Stimulated activated naive CD4-positive, alpha-beta T cell (primary cell): ENCODE data around the gene TPR.
"Not testable (repeated sequence)": the region's sequence is repeated elsewhere in the genome, so short reads cannot be mapped to it uniquely, and the experiment has no call there.

ENCODE experiments used
- DNase-seq, 6 experiments: peaks; one replicate each; lab custom pipeline; 2025; lab: John Stamatoyannopoulos, UW

The TPR gene

GRCh38 chr1:186375152-186375928, at the start of gene TPR, which contains the start of gene ODR4:
TSS of gene TPR (minus strand) at chr1:186375253. CDS start at chr1:186375028, 225 bp downstream.
TSS of gene ODR4 (plus strand) at chr1:186375838. CDS start at chr1:186379786, 3,948 bp downstream.
- peak; percentile 96 to 100 (median 98) for DNase-seq

- DNase-seq = no peak
Measured at GRCh38 chr1:186424539-186424938, 49.5 kb upstream of the TPR start.

GRCh38 chr1:186421446-186421845, 46.4 kb upstream of the TPR start:
- DNase-seq = no peak

DNA sequence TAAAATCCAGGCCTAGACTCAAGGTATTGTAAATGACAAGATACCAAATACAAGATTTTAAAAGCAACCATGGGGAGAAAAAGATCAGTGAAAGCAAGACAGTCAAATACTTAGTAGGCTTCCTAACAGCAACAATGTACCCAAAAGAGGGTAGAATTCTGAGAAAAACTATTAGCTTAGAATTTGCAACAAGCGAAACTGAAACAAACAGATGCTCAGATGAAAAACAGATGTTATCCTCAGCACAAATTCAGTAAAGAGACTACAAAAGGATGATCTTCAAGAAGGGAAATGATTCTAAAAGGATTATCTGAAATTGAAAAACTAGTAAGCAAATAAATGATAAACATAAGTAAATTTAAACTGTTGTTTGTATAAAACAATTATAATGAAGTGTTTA, 45.9 kb upstream of the TPR start:
- no peak for DNase-seq

- DNase-seq = no peak
Measured at GRCh38 chr1:186420311-186420710, 45.3 kb upstream of the TPR start.

DNA sequence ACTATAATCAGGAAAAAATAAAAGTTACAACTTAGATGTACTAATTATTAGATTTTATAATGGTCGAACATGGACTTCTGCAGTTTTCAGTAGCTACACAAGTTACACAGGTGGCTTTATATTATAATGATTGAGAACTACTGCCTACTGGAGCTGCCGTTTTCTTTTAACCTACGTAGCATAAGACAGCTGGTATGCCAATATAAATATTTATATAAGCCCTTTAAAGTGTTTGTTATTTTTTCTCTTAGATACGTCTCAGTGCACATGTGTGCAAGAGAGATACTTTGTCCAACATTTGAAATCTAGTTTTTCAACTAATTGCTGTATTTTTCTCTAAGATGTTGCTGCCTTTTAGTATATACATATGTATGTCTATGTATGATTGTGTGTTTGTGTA, 43.5 kb upstream of the TPR start:
- DNase-seq = no peak

- no peak for DNase-seq
Measured at GRCh38 chr1:186413319-186413718, 38.3 kb upstream of the TPR start.

- no peak for DNase-seq
Measured at GRCh38 chr1:186409091-186409490, 34.0 kb upstream of the TPR start.

DNA sequence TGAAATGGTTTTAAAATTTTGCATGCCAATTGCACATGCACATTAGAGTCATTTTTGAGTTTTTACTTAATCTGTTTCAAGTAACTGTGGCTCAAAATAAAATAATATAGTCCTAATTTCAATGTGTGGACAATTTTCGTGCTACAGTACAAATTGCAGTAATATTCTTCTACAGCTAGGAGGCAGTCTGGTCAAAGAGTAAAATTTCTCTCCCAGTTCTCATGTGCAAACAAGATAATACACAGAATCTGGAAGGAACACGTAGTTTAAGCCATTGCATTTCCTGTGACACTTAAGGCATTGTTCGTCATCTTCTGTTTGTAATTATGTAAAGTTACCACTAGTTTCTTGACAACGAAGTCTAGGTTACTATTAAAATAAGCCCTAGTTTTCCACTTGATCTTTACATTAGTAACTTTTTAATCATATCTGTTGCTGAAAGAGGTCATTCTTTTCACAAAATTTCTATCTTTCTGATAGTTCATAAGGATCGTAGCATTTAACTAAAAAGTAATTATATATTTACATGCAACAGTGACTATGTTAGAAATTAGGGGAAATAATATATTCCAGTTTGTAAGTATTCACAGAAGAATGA, 29.5 kb upstream of the TPR start:
- peak in 3 of 6 experiments; percentile 39 to 56 (median 40) for DNase-seq

- DNase-seq = no peak
Measured at GRCh38 chr1:186403632-186404031, 28.6 kb upstream of the TPR start.

DNA sequence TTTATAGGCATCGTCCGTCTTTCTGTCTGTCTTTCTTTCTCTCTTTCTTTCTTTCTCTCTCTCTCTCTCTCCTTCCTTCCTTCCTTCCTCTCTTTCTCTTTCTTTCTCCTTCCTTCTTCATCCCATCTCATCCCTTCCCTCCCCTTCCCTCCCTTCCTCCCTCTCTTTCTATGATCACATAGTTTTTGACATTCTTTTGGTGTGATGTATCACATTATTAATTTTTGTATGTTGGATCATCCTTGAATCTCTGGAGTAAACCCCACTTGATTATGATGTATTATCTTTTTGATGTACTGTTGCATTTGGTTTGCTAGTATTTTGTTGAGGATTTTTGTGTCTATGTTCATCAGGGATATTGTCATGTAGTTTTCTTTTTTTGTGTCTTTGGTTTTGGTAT, 26.4 kb upstream of the TPR start:
- DNase-seq = not testable (repeated sequence)

GRCh38 chr1:186392711-186393110, 17.7 kb upstream of the TPR start:
- DNase-seq = not testable (repeated sequence)

DNA sequence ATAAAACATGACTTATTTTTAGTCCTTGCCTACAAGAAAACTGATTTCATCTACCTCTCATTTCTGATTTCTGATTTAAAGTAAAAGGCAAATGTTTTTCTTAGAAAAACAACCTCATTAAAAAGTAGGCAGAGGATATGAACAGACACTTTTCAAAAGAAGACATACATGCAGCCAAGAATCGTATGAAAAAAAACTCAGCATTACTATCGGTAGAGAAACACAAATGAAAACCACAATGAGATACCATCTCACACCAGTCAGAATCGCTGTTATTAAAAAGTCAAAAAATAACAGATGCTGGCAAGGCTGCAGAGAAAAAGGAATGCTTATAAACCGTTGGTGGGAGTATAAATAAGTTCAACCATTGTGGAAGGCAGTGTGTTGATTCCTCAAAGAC, 16.8 kb upstream of the TPR start:
- no peak for DNase-seq

DNA sequence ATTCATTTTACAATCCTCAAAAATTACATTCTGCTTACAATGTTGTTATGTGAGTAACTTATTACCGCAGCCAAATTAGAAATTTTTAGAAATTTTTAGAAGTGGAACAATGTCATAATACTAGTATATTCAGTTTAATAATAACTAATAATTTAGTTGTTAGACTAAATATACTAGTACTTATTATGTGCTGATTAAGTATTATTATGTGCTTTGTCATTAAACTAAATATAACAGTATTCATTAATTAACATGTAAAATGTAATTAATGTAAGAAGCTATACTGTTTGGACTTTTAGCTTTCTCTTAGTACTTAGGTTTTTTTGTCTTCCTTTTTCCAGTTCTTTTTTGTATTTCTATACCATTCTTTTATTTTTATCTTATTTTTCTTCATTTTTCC, 15.9 kb upstream of the TPR start:
- no peak for DNase-seq

- DNase-seq = no peak
Measured at GRCh38 chr1:186386725-186387383, 11.8 kb upstream of the TPR start.

DNA sequence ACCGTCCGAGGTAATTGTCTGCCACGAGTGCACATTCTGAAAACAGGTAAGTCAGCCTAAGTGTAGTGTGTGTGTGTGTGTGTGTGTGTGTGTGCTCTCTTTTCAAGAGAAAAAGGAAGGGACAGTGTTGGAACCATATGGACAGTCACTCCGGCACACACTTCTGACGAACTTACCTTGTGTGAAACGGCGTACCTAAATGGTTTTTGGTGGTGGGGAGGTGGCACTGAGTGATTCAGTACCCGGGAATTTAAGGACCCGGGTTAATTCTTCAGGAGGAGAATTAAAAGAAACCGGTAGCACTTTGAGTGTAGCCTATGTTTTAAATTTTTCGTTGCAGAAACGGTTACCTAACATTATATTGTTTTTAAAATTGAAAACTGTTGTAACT, 871 bp upstream of the TPR start:
- no peak for DNase-seq

DNA sequence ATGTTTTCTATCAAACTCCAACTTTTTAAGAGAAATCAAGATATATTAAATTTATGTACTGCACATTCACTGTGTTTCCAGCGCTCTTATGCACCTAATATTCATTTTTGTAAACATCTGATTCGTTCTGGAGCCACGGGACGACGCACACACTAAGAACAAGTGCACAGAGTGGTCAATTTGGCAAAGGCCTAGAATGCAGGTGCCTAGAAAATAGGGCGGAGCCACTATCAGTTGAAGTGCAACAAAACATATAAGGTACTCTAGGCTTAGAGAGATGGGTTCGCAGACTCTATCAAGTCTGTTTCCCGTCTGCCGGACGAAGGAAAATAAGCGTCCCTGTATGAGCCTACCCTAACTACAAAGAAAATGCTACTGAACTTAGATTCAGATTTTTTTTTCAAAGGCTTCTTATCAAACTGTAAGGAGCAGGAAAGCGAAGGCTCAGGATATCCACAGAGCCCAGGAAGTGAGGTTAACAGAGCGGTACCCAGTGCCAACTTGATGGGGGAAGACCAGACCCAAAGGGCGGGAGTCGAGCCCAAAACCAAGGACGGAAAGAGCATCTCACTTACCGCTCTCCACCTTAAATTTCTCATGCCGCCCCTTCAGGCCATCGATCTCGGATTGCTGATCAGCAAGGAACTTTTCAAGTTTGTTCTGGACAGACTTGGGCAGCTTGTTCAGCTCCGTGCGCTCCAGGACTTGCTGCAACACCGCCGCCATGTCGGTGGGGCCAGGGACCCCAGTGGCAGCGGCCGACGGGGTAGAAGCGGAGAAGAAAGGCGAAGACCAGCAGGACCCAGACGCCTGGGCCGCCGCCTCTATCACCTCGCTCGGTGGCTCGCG, 526 bp downstream of the TPR start:
- peak in 2 of 6 experiments; percentile 5 to 41 for DNase-seq

GRCh38 chr1:186347837-186348691, 27.0 kb downstream of the TPR start:
- not testable (repeated sequence) for DNase-seq

- no peak for DNase-seq
Measured at GRCh38 chr1:186340772-186341171, 34.3 kb downstream of the TPR start.

- DNase-seq = no peak
Measured at GRCh38 chr1:186337554-186337953, 37.5 kb downstream of the TPR start.

- no peak for DNase-seq
Measured at GRCh38 chr1:186330758-186331157, 44.3 kb downstream of the TPR start.
